ENCODE data around the gene LRRN3.

The LRRN3 gene

GRCh38 chr7:111103136-111103535 is 12.2 kb downstream of the LRRN3 start:
- H3K4me3 ChIP-seq (ENCODE audit: low read depth in 1 of 2, low read length in 2 of 2) = no peak overlapping the region
- peaks cover 0 to 5% of the 10 kb centered on the region in 2 donors for H3K4me1 ChIP-seq (ENCODE audit: control insufficient read depth in 1 of 2, insufficient read depth in 2 of 2, low read length in 2 of 2)

GRCh38 chr7:111103678-111104274 is 12.8 kb downstream of the LRRN3 start:
- H3K36me3 ChIP-seq (ENCODE audit: control insufficient read depth in 1 of 2, insufficient read depth in 2 of 2, low read length in 2 of 2) = no peaks in the 10 kb centered on the region
- H3K9me3 ChIP-seq (ENCODE audit: control insufficient read depth in 1 of 2, low read length in 2 of 2) = no peaks in the 10 kb centered on the region
- no peak overlapping the region for H3K4me3 ChIP-seq (ENCODE audit: low read depth in 1 of 2, low read length in 2 of 2)
- H3K4me1 ChIP-seq (ENCODE audit: control insufficient read depth in 1 of 2, insufficient read depth in 2 of 2, low read length in 2 of 2) = no peaks in the 10 kb centered on the region
- H3K27me3 ChIP-seq (ENCODE audit: control insufficient read depth in 1 of 2, insufficient read depth in 2 of 2, low read length in 2 of 2) = no peaks in the 10 kb centered on the region
- H3K9ac ChIP-seq (ENCODE audit: low read depth in 1 of 2, low read length in 2 of 2) = no peak overlapping the region
- no peak overlapping the region for H3K27ac ChIP-seq (ENCODE audit: low read depth, low read length)

More at GRCh38 chr7:111103136-111103535, 12.2 kb downstream of the LRRN3 start:
- Histone ChIP-seq H3K27ac (ENCODE audit: low read depth, low read length) (no peak overlapping the region), H3K36me3 (ENCODE audit: control insufficient read depth in 1 of 2, insufficient read depth in 2 of 2, low read length in 2 of 2) (no peaks in the 10 kb centered on the region), H3K9ac (ENCODE audit: low read depth in 1 of 2, low read length in 2 of 2) (no peak overlapping the region), H3K9me3 (ENCODE audit: control insufficient read depth in 1 of 2, low read length in 2 of 2) (no peaks in the 10 kb centered on the region), H3K27me3 (ENCODE audit: control insufficient read depth in 1 of 2, insufficient read depth in 2 of 2, low read length in 2 of 2) (no peaks in the 10 kb centered on the region)

- H3K9ac ChIP-seq (ENCODE audit: low read depth in 1 of 2, low read length in 2 of 2) = no peak overlapping the region
- H3K9me3 ChIP-seq (ENCODE audit: control insufficient read depth in 1 of 2, low read length in 2 of 2) = no peaks in the 10 kb centered on the region
- H3K4me3 ChIP-seq (ENCODE audit: low read depth in 1 of 2, low read length in 2 of 2) = no peak overlapping the region
- H3K27me3 ChIP-seq (ENCODE audit: control insufficient read depth in 1 of 2, insufficient read depth in 2 of 2, low read length in 2 of 2) = no peaks in the 10 kb centered on the region
- no peaks in the 10 kb centered on the region for H3K36me3 ChIP-seq (ENCODE audit: control insufficient read depth in 1 of 2, insufficient read depth in 2 of 2, low read length in 2 of 2)
- H3K27ac ChIP-seq (ENCODE audit: low read depth, low read length) = no peak overlapping the region
- H3K4me1 ChIP-seq (ENCODE audit: control insufficient read depth in 1 of 2, insufficient read depth in 2 of 2, low read length in 2 of 2) = no peaks in the 10 kb centered on the region
Observed at GRCh38 chr7:111104710-111105109, 13.8 kb downstream of the LRRN3 start.

GRCh38 chr7:111105269-111105668 is 14.3 kb downstream of the LRRN3 start:
- H3K9ac ChIP-seq (ENCODE audit: low read depth in 1 of 2, low read length in 2 of 2) = no peak overlapping the region
- H3K4me3 ChIP-seq (ENCODE audit: low read depth in 1 of 2, low read length in 2 of 2) = no peak overlapping the region
- H3K4me1 ChIP-seq (ENCODE audit: control insufficient read depth in 1 of 2, insufficient read depth in 2 of 2, low read length in 2 of 2) = no peaks in the 10 kb centered on the region
- H3K9me3 ChIP-seq (ENCODE audit: control insufficient read depth in 1 of 2, low read length in 2 of 2) = no peaks in the 10 kb centered on the region
- no peaks in the 10 kb centered on the region for H3K27me3 ChIP-seq (ENCODE audit: control insufficient read depth in 1 of 2, insufficient read depth in 2 of 2, low read length in 2 of 2)
- H3K36me3 ChIP-seq (ENCODE audit: control insufficient read depth in 1 of 2, insufficient read depth in 2 of 2, low read length in 2 of 2) = no peaks in the 10 kb centered on the region
- H3K27ac ChIP-seq (ENCODE audit: low read depth, low read length) = no peak overlapping the region

- Histone ChIP-seq H3K9me3 (ENCODE audit: control insufficient read depth in 1 of 2, low read length in 2 of 2) (no peaks in the 10 kb centered on the region), H3K4me3 (ENCODE audit: low read depth in 1 of 2, low read length in 2 of 2) (no peak overlapping the region), H3K36me3 (ENCODE audit: control insufficient read depth in 1 of 2, insufficient read depth in 2 of 2, low read length in 2 of 2) (no peaks in the 10 kb centered on the region), H3K27me3 (ENCODE audit: control insufficient read depth in 1 of 2, insufficient read depth in 2 of 2, low read length in 2 of 2) (no peaks in the 10 kb centered on the region), H3K9ac (ENCODE audit: low read depth in 1 of 2, low read length in 2 of 2) (no peak overlapping the region), H3K4me1 (ENCODE audit: control insufficient read depth in 1 of 2, insufficient read depth in 2 of 2, low read length in 2 of 2) (no peaks in the 10 kb centered on the region), H3K27ac (ENCODE audit: low read depth, low read length) (no peak overlapping the region)
Observed at GRCh38 chr7:111107579-111107978, 16.7 kb downstream of the LRRN3 start.

GRCh38 chr7:111108000-111108399 is 17.1 kb downstream of the LRRN3 start:
- Histone ChIP-seq H3K27ac (ENCODE audit: low read depth, low read length) (no peak overlapping the region), H3K9me3 (ENCODE audit: control insufficient read depth in 1 of 2, low read length in 2 of 2) (no peaks in the 10 kb centered on the region), H3K9ac (ENCODE audit: low read depth in 1 of 2, low read length in 2 of 2) (no peak overlapping the region), H3K27me3 (ENCODE audit: control insufficient read depth in 1 of 2, insufficient read depth in 2 of 2, low read length in 2 of 2) (no peaks in the 10 kb centered on the region), H3K4me3 (ENCODE audit: low read depth in 1 of 2, low read length in 2 of 2) (no peak overlapping the region), H3K36me3 (ENCODE audit: control insufficient read depth in 1 of 2, insufficient read depth in 2 of 2, low read length in 2 of 2) (no peaks in the 10 kb centered on the region), H3K4me1 (ENCODE audit: control insufficient read depth in 1 of 2, insufficient read depth in 2 of 2, low read length in 2 of 2) (no peaks in the 10 kb centered on the region)

- Histone ChIP-seq H3K36me3 (ENCODE audit: control insufficient read depth in 1 of 2, insufficient read depth in 2 of 2, low read length in 2 of 2) (no peaks in the 10 kb centered on the region), H3K4me1 (ENCODE audit: control insufficient read depth in 1 of 2, insufficient read depth in 2 of 2, low read length in 2 of 2) (no peaks in the 10 kb centered on the region)
Observed at GRCh38 chr7:111108496-111108895, 17.6 kb downstream of the LRRN3 start.

GRCh38 chr7:111112439-111112838 is 21.5 kb downstream of the LRRN3 start:
- no peak overlapping the region for H3K9ac ChIP-seq (ENCODE audit: low read depth in 1 of 2, low read length in 2 of 2)
- H3K27me3 ChIP-seq (ENCODE audit: control insufficient read depth in 1 of 2, insufficient read depth in 2 of 2, low read length in 2 of 2) = no peaks in the 10 kb centered on the region
- H3K36me3 ChIP-seq (ENCODE audit: control insufficient read depth in 1 of 2, insufficient read depth in 2 of 2, low read length in 2 of 2) = no peaks in the 10 kb centered on the region
- H3K4me1 ChIP-seq (ENCODE audit: control insufficient read depth in 1 of 2, insufficient read depth in 2 of 2, low read length in 2 of 2) = no peaks in the 10 kb centered on the region
- no peak overlapping the region for H3K27ac ChIP-seq (ENCODE audit: low read depth, low read length)
- no peak overlapping the region for H3K4me3 ChIP-seq (ENCODE audit: low read depth in 1 of 2, low read length in 2 of 2)
- no peaks in the 10 kb centered on the region for H3K9me3 ChIP-seq (ENCODE audit: control insufficient read depth in 1 of 2, low read length in 2 of 2)

More at GRCh38 chr7:111108496-111108895, 17.6 kb downstream of the LRRN3 start:
- H3K27ac ChIP-seq (ENCODE audit: low read depth, low read length) = no peak overlapping the region
- no peak overlapping the region for H3K9ac ChIP-seq (ENCODE audit: low read depth in 1 of 2, low read length in 2 of 2)
- no peak overlapping the region for H3K4me3 ChIP-seq (ENCODE audit: low read depth in 1 of 2, low read length in 2 of 2)
- H3K9me3 ChIP-seq (ENCODE audit: control insufficient read depth in 1 of 2, low read length in 2 of 2) = no peaks in the 10 kb centered on the region
- no peaks in the 10 kb centered on the region for H3K27me3 ChIP-seq (ENCODE audit: control insufficient read depth in 1 of 2, insufficient read depth in 2 of 2, low read length in 2 of 2)

- no peaks in the 10 kb centered on the region for H3K9me3 ChIP-seq (ENCODE audit: control insufficient read depth in 1 of 2, low read length in 2 of 2)
- no peaks in the 10 kb centered on the region for H3K36me3 ChIP-seq (ENCODE audit: control insufficient read depth in 1 of 2, insufficient read depth in 2 of 2, low read length in 2 of 2)
- no peaks in the 10 kb centered on the region for H3K27me3 ChIP-seq (ENCODE audit: control insufficient read depth in 1 of 2, insufficient read depth in 2 of 2, low read length in 2 of 2)
- H3K4me1 ChIP-seq (ENCODE audit: control insufficient read depth in 1 of 2, insufficient read depth in 2 of 2, low read length in 2 of 2) = no peaks in the 10 kb centered on the region
- H3K27ac ChIP-seq (ENCODE audit: low read depth, low read length) = no peak overlapping the region
- H3K4me3 ChIP-seq (ENCODE audit: low read depth in 1 of 2, low read length in 2 of 2) = no peak overlapping the region
- no peak overlapping the region for H3K9ac ChIP-seq (ENCODE audit: low read depth in 1 of 2, low read length in 2 of 2)
Observed at GRCh38 chr7:111113263-111114017, 22.5 kb downstream of the LRRN3 start.

GRCh38 chr7:111115966-111116365 is 25.0 kb downstream of the LRRN3 start:
- H3K4me1 ChIP-seq (ENCODE audit: control insufficient read depth in 1 of 2, insufficient read depth in 2 of 2, low read length in 2 of 2) = no peaks in the 10 kb centered on the region
- H3K36me3 ChIP-seq (ENCODE audit: control insufficient read depth in 1 of 2, insufficient read depth in 2 of 2, low read length in 2 of 2) = no peaks in the 10 kb centered on the region
- no peaks in the 10 kb centered on the region for H3K27me3 ChIP-seq (ENCODE audit: control insufficient read depth in 1 of 2, insufficient read depth in 2 of 2, low read length in 2 of 2)
- H3K4me3 ChIP-seq (ENCODE audit: low read depth in 1 of 2, low read length in 2 of 2) = no peak overlapping the region
- no peaks in the 10 kb centered on the region for H3K9me3 ChIP-seq (ENCODE audit: control insufficient read depth in 1 of 2, low read length in 2 of 2)
- no peak overlapping the region for H3K9ac ChIP-seq (ENCODE audit: low read depth in 1 of 2, low read length in 2 of 2)
- H3K27ac ChIP-seq (ENCODE audit: low read depth, low read length) = no peak overlapping the region

Measured in duodenal mucosa (tissue), 2 donors.